Stimulated activated naive CD8-positive, alpha-beta T cell treated with anti-CD3 and anti-CD28 coated beads, Interleukin-15, Interleukin-2, amounts not matched to agents 100 ng/mL and 50 ng/mL, for 24 hours (primary cell): Measurements from ENCODE around the gene CALR.
"Not testable (repeated sequence)": the region's sequence is repeated elsewhere in the genome, so short reads cannot be mapped to it uniquely, and the experiment has no call there.

Source experiments
- H3K27ac Mint-ChIP-seq: one replicate; pipeline ENCODE4 v1.8.0; 2021; ENCODE audit warnings: mild to moderate bottlenecking, mixed read lengths
- H3K27me3 Mint-ChIP-seq: one replicate; pipeline ENCODE4 v1.8.0; 2021; ENCODE audit warnings: mixed read lengths
- H3K36me3 Mint-ChIP-seq: one replicate; pipeline ENCODE4 v1.8.0; 2021; ENCODE audit warnings: low read depth, mixed read lengths
- H3K4me1 Mint-ChIP-seq: one replicate; pipeline ENCODE4 v1.8.0; 2021; ENCODE audit warnings: low read depth, mixed read lengths
- H3K4me3 Mint-ChIP-seq: one replicate; pipeline ENCODE4 v1.8.0; 2021; ENCODE audit warnings: mild to moderate bottlenecking, mixed read lengths
- H3K9me3 Mint-ChIP-seq: one replicate; pipeline ENCODE4 v1.8.0; 2021; ENCODE audit warnings: mixed read lengths

The CALR gene

GRCh38 chr19:12954612-12954962 is 16.2 kb downstream of the CALR start:
- Mint-ChIP-seq H3K27me3 (no peaks in the 10 kb centered on the region), H3K4me1 (peaks cover 34% of the 10 kb centered on the region), H3K9me3 (no peaks in the 10 kb centered on the region), H3K27ac (peak overlapping the region; percentile 80), H3K4me3 (no peak overlapping the region), H3K36me3 (peaks cover 50% of the 10 kb centered on the region)

- Mint-ChIP-seq H3K36me3 (peaks cover 40% of the 10 kb centered on the region), H3K27ac (peak overlapping the region; percentile 80), H3K4me3 (peak overlapping the region; percentile 89), H3K4me1 (peaks cover 34% of the 10 kb centered on the region)
- H3K27me3 Mint-ChIP-seq, H3K9me3 Mint-ChIP-seq: not testable (repeated sequence)
Measured at GRCh38 chr19:12955575-12955974, 17.2 kb downstream of the CALR start.

DNA sequence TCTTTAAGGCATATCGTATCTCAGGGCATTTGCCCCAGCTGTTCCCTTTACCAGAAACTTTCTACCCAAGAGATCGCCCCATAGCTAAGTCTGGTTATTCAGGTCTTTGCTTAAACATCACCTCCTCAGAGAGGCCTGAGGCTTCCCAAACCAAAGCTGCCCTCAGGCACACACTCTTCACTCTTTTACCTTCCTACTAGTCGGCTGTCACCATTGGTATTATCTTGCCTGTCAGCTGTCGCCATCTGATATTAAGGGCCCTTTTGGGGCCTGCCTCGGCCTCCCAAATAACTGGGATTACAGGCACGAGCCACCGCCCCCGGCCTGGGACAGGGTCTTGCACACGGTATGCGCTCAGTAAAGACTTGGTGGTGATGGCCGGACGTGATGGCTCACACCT is 17.6 kb downstream of the CALR start:
- H3K27me3 Mint-ChIP-seq = no peaks in the 10 kb centered on the region
- no peaks in the 10 kb centered on the region for H3K9me3 Mint-ChIP-seq
- peaks cover 36% of the 10 kb centered on the region for H3K36me3 Mint-ChIP-seq
- H3K4me1 Mint-ChIP-seq = peaks cover 33% of the 10 kb centered on the region
- peak overlapping the region; percentile 80 for H3K27ac Mint-ChIP-seq
- H3K4me3 Mint-ChIP-seq = peak overlapping the region; percentile 89

DNA sequence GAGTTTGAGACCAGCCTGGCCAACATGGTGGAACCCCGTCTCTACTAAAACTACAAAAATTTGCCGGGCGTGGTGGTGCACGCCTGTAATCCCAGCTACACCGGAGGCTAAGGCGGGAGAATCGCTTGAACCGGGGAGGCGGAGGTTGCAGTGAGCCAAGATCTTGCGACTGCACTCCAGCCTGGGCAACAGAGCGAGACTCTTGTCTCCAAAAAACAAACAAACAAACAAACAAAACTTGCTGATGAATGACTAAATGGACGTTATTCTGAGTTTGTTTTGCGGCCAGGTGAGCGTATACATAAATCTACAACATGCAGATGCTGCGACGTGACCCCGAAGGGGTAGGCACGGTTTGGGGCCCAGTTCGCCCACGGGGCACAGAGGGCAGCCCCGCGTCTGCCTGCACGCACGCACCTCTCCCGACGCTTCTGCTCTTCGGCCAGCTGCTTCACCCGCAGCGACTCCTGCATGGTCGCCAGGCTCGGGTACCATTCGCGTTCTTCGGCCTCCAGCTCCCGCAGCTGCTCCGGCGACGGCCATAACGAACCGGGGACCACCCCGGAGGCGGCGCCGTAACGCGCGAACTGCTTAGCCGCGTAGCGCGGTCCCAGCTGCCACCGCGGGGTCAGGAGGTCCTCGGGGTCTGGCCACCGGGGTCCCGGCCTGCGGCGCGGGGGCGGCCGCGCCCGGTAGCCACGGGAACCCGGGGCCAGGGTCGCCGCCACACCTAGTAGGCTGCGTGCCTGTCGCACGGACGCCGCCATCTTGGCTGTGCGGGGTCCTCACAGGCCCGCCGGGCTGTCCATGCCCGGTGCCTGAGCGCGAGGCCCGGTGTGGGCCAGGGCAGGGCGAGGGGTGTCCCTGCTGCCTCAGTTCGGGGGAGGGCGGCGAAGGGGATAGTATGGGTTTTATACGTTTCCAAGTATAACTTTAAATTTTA is 18.3 kb downstream of the CALR start, which contains the start of gene GADD45GIP1:
Gene GADD45GIP1, minus strand, starts transcription at position 778 of the 943 bp plus-strand sequence. Its CDS starts 11 bp downstream, at position 767.
- peaks cover 29% of the 10 kb centered on the region for H3K36me3 Mint-ChIP-seq
- no peaks in the 10 kb centered on the region for H3K27me3 Mint-ChIP-seq
- peak within 1 kb of the TSS; percentile 89 for H3K4me3 Mint-ChIP-seq
- H3K4me1 Mint-ChIP-seq = peaks cover 29% of the 10 kb centered on the region
- H3K9me3 Mint-ChIP-seq = no peaks in the 10 kb centered on the region
- peak within 1 kb of the TSS; percentile 96 for H3K27ac Mint-ChIP-seq

DNA sequence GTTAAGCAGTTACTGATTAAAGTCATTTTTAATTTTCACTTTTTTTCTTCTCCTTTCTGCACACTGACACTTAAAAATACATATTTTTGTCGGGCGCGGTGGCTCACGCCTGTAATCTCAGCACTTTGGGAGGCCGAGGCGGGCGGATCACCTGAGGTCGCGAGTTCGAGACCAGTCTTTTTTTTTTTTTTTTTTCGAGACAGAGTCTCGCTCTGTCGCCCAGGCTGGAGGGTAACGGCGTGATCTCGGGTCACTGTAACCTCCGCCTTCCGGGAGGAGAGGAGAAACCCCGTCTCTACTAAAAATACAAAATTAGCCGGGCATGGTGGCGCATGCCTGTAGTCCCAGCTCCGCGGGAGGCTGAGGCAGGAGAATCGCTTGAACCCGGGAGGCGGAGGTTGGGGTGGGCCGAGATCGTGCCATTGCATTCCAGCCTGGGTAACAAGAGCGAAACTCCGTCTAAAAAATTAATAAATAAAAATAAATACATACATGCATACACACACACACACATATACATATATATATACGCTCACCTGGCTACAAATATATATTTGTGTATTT is 19.1 kb downstream of the CALR start:
- H3K9me3 Mint-ChIP-seq, H3K27me3 Mint-ChIP-seq: not testable (repeated sequence)
- Mint-ChIP-seq H3K27ac (peak overlapping the region; percentile 96), H3K4me3 (peak overlapping the region; percentile 89), H3K4me1 (peaks cover 29% of the 10 kb centered on the region), H3K36me3 (peaks cover 24% of the 10 kb centered on the region)

- no peak overlapping the region for H3K27ac Mint-ChIP-seq
- no peak overlapping the region for H3K4me3 Mint-ChIP-seq
Measured at GRCh38 chr19:12959481-12959880, 21.1 kb downstream of the CALR start.

DNA sequence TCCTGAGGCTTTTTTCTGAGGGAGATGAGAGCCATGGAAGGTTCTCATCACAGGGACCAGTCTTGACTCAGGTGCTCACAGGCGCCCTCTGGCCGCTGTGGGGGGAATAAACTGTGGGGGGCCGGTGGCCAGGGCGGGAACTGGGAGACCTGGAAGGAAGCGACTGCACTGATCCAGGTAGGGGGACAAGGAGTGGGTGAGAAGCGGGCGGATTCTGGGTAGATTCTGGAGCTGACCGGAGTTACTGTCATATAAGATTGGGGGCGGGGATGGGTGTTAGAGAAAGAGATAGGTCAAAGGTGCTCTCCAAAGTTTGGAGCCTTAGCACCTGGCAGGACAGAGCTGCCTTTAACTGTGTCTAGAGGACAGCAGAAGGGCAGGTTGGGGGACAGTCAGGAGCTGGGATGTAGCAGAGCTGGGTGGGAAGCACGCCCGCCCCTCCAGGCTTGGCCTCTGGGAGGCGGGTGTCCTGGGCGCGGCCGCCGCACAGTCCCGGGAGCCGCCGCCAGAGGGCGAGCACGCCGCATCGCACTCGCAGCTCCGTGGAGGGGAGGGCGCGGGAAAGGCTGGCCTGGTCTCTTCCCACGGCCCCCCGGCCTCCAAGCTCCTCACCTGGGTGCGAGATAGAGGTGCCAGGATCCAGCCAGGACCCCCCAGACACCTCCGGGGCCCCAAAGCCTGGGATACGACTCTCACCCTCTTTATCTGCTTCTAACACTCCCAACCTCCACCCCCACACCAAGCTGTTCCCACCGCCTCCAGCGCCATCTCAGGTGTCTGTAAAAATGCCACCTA is 26.8 kb downstream of the CALR start:
- H3K36me3 Mint-ChIP-seq = no peaks in the 10 kb centered on the region
- H3K9me3 Mint-ChIP-seq = no peaks in the 10 kb centered on the region
- no peaks in the 10 kb centered on the region for H3K27me3 Mint-ChIP-seq
- peak overlapping the region; percentile 76 for H3K27ac Mint-ChIP-seq
- peak overlapping the region; percentile 80 for H3K4me3 Mint-ChIP-seq
- peaks cover 15% of the 10 kb centered on the region for H3K4me1 Mint-ChIP-seq

More at GRCh38 chr19:12959481-12959880, 21.1 kb downstream of the CALR start:
- Mint-ChIP-seq H3K27me3 (no peaks in the 10 kb centered on the region), H3K9me3 (no peaks in the 10 kb centered on the region), H3K4me1 (peaks cover 20% of the 10 kb centered on the region), H3K36me3 (peaks cover 15% of the 10 kb centered on the region)

DNA sequence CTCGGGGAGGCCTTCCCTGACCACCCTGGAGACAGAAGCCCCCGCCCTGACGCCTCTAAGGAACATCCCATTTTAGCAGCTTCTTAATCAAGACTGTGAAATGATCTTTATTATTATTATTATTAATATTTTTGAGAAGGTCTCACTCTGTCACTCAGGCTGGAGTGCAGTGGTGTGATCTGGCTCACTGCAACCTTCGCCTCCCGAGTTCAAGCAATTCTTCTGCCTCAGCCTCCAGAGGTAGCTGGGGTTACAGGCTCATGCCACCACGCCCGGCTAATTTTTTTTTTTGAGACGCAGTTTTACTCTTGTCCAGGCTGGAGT is 27.4 kb downstream of the CALR start:
- no peak overlapping the region for H3K27ac Mint-ChIP-seq

DNA sequence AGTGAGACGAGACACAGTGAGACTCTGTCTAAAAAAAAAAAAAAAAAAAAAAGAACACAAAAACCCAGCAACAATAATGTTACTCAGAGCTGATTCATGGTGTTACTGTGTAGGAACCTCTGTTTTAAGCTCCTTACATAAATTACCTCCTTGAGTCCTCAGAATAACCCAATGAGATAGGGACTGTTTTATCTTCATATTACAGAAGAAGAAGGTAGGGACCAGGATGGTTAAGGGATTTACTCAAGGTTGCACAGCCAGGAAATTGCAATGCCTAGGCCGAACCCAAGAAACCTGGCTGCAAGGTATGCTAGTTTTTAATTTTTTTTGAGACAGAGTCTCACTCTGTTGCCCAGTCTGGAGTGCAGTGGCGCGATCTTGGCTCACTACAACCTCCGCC is 29.5 kb downstream of the CALR start:
- Mint-ChIP-seq H3K27me3 (no peaks in the 10 kb centered on the region), H3K27ac (no peak overlapping the region), H3K4me3 (no peak overlapping the region), H3K36me3 (no peaks in the 10 kb centered on the region), H3K4me1 (peaks cover 20% of the 10 kb centered on the region), H3K9me3 (no peaks in the 10 kb centered on the region)

More for the DNA sequence above, 27.4 kb downstream of the CALR start:
- peaks cover 20% of the 10 kb centered on the region for H3K4me1 Mint-ChIP-seq
- peak overlapping the region; percentile 23 for H3K4me3 Mint-ChIP-seq
- no peaks in the 10 kb centered on the region for H3K27me3 Mint-ChIP-seq
- no peaks in the 10 kb centered on the region for H3K36me3 Mint-ChIP-seq
- H3K9me3 Mint-ChIP-seq = no peaks in the 10 kb centered on the region

- Mint-ChIP-seq H3K27me3 (no peaks in the 10 kb centered on the region), H3K9me3 (no peaks in the 10 kb centered on the region), H3K4me3 (no peak within 1 kb of the TSS), H3K4me1 (peaks cover 20% of the 10 kb centered on the region), H3K27ac (no peak within 1 kb of the TSS), H3K36me3 (no peaks in the 10 kb centered on the region)
Measured at GRCh38 chr19:12969292-12969988, 31.0 kb downstream of the CALR start, which contains the start of gene DAND5. Gene DAND5 (plus strand): TSS chr19:12969576. CDS start chr19:12969661, 85 bp downstream.

GRCh38 chr19:12970070-12970820 is 31.8 kb downstream of the CALR start:
- H3K27ac Mint-ChIP-seq = no peak overlapping the region

DNA sequence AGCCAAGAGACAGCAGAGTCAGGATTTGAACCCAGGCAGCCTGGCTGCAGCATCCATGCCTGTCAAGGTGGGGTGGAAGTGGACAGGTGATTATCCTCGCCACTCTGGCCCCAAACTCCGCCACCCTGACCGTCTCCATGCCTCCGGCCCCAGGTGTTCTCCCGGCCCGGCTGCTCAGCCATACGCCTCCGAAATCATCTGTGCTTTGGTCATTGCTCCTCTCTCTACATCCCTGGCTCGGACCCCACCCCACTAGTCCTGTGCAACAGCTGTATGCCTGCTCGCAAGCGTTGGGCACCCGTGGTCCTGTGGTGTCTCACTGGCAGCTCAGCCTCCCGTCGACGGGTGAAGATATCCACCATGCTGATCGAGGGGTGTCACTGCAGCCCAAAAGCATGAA is 34.8 kb downstream of the CALR start:
- H3K36me3 Mint-ChIP-seq = no peaks in the 10 kb centered on the region
- H3K4me3 Mint-ChIP-seq = no peak overlapping the region
- peaks cover 10% of the 10 kb centered on the region for H3K4me1 Mint-ChIP-seq
- H3K27me3 Mint-ChIP-seq = peaks cover 10% of the 10 kb centered on the region
- no peak overlapping the region for H3K27ac Mint-ChIP-seq
- H3K9me3 Mint-ChIP-seq = no peaks in the 10 kb centered on the region

More at GRCh38 chr19:12970070-12970820, 31.8 kb downstream of the CALR start:
- Mint-ChIP-seq H3K27me3 (no peaks in the 10 kb centered on the region), H3K4me3 (no peak overlapping the region), H3K4me1 (peaks cover 14% of the 10 kb centered on the region), H3K9me3 (no peaks in the 10 kb centered on the region), H3K36me3 (no peaks in the 10 kb centered on the region)

- no peak overlapping the region for H3K4me3 Mint-ChIP-seq
- H3K27me3 Mint-ChIP-seq = peaks cover 10% of the 10 kb centered on the region
- no peaks in the 10 kb centered on the region for H3K36me3 Mint-ChIP-seq
- no peak overlapping the region for H3K27ac Mint-ChIP-seq
- H3K4me1 Mint-ChIP-seq = peaks cover 10% of the 10 kb centered on the region
- no peaks in the 10 kb centered on the region for H3K9me3 Mint-ChIP-seq
Measured at GRCh38 chr19:12974301-12975220, 36.2 kb downstream of the CALR start.
